ENCODE measurements around the gene SPTY2D1.

Gene SPTY2D1

GRCh38 chr11:18588297-18589252 lies 45.6 kb downstream of the SPTY2D1 start, which contains the start of gene UEVLD:
UEVLD (minus strand) TSS chr11:18588734; CDS start chr11:18588654, 80 bp downstream.
- H3K4me1 ChIP-seq (ENCODE audit: control insufficient read depth, low read length), result peaks cover 30% of the 10 kb centered on the region
- H3F3A ChIP-seq (ENCODE audit: control insufficient read depth, insufficient read depth), result no peaks in the 10 kb centered on the region
- no peaks in the 10 kb centered on the region for H4K20me1 ChIP-seq (ENCODE audit: control insufficient read depth, insufficient read depth, low read depth, low read length)
- TF ChIP-seq CTCF (IDR thresholded peaks at IDR 0.05; ENCODE audit: low read depth, low read length, poor library complexity, severe bottlenecking) (no peak), EZH2phosphoT487 (IDR thresholded peaks at IDR 0.05; ENCODE audit: borderline replicate concordance, low read length) (no peak)
- H3K27me3 ChIP-seq (ENCODE audit: control insufficient read depth, low read length), result no peaks in the 10 kb centered on the region
- H3K4me2 ChIP-seq (ENCODE audit: low read length), result peak within 1 kb of the TSS; percentile 72
- peak within 1 kb of the TSS; percentile 14 for H3K27ac ChIP-seq (ENCODE audit: low read depth, low read length)
- no peaks in the 10 kb centered on the region for H3K9me3 ChIP-seq (ENCODE audit: control insufficient read depth, insufficient read depth, low read length)
- H3K9me2 ChIP-seq (replicated peaks; ENCODE audit: control insufficient read depth, low read length), result no peaks in the 10 kb centered on the region
- peaks cover 68% of the 10 kb centered on the region for H3K79me2 ChIP-seq (ENCODE audit: control insufficient read depth, low read length)
- H3K36me3 ChIP-seq (ENCODE audit: control insufficient read depth, low read length), result no peaks in the 10 kb centered on the region; the same call in 1 of the 2 replicates
- H3K4me3 ChIP-seq (ENCODE audit: low read length), result peak within 1 kb of the TSS; percentile 82

GRCh38 chr11:18581825-18582224 lies 52.3 kb downstream of the SPTY2D1 start:
- Histone ChIP-seq H3K9me2 (replicated peaks; ENCODE audit: control insufficient read depth, low read length) (no peaks in the 10 kb centered on the region), H3K4me2 (ENCODE audit: low read length) (no peak overlapping the region), H3K27me3 (ENCODE audit: control insufficient read depth, low read length) (no peaks in the 10 kb centered on the region), H3K4me3 (ENCODE audit: low read length) (no peak overlapping the region), H3K4me1 (ENCODE audit: control insufficient read depth, low read length) (no peaks in the 10 kb centered on the region), H3K79me2 (ENCODE audit: control insufficient read depth, low read length) (peaks cover 6% of the 10 kb centered on the region), H4K20me1 (ENCODE audit: control insufficient read depth, insufficient read depth, low read depth, low read length) (no peaks in the 10 kb centered on the region), H3K27ac (ENCODE audit: low read depth, low read length) (no peak overlapping the region), H3F3A (ENCODE audit: control insufficient read depth, insufficient read depth) (no peaks in the 10 kb centered on the region), H3K9me3 (ENCODE audit: control insufficient read depth, insufficient read depth, low read length) (no peaks in the 10 kb centered on the region), H3K36me3 (ENCODE audit: control insufficient read depth, low read length) (peaks cover 12% of the 10 kb centered on the region)
- TF ChIP-seq EZH2phosphoT487 (IDR thresholded peaks at IDR 0.05; ENCODE audit: borderline replicate concordance, low read length), result no peak
- no peak for TF ChIP-seq CTCF (IDR thresholded peaks at IDR 0.05; ENCODE audit: low read depth, low read length, poor library complexity, severe bottlenecking)

- H3K27me3 ChIP-seq (ENCODE audit: control insufficient read depth, low read length), result no peaks in the 10 kb centered on the region
- H3K4me1 ChIP-seq (ENCODE audit: control insufficient read depth, low read length), result no peaks in the 10 kb centered on the region
- no peak for TF ChIP-seq CTCF (IDR thresholded peaks at IDR 0.05; ENCODE audit: low read depth, low read length, poor library complexity, severe bottlenecking)
- TF ChIP-seq EZH2phosphoT487 (IDR thresholded peaks at IDR 0.05; ENCODE audit: borderline replicate concordance, low read length), result no peak
- H3K27ac ChIP-seq (ENCODE audit: low read depth, low read length), result no peak overlapping the region
- no peak overlapping the region for H3K4me2 ChIP-seq (ENCODE audit: low read length)
- no peaks in the 10 kb centered on the region for H4K20me1 ChIP-seq (ENCODE audit: control insufficient read depth, insufficient read depth, low read depth, low read length)
- H3K36me3 ChIP-seq (ENCODE audit: control insufficient read depth, low read length), result peaks cover 15% of the 10 kb centered on the region
- no peaks in the 10 kb centered on the region for H3K9me3 ChIP-seq (ENCODE audit: control insufficient read depth, insufficient read depth, low read length)
- H3K9me2 ChIP-seq (replicated peaks; ENCODE audit: control insufficient read depth, low read length), result no peaks in the 10 kb centered on the region
- H3K4me3 ChIP-seq (ENCODE audit: low read length), result no peak overlapping the region
- H3F3A ChIP-seq (ENCODE audit: control insufficient read depth, insufficient read depth), result no peaks in the 10 kb centered on the region
- H3K79me2 ChIP-seq (ENCODE audit: control insufficient read depth, low read length), result no peaks in the 10 kb centered on the region
Observed at GRCh38 chr11:18580113-18580766, 53.9 kb downstream of the SPTY2D1 start.

All from DOHH2 (cell line).